IMR-90 (cell line): ENCODE results near the gene UPP2. TPM values are rescaled to one million over a fixed set of nuclear protein-coding genes. Genes with fewer than 3 reads are reported as not detected.

Experiments
- ATAC-seq: fragments of 200-7000 bp; cut with Tn5 transposase; 2 replicates; pipeline ENCODE4 v1.9.1; 2020; ENCODE audit warnings: low read depth, mild to moderate bottlenecking, moderate library complexity
- BruUV-seq: library from RNA; stranded (reverse); fragments of 400-500 nt; replicated peaks from 2 replicates; lab custom pipeline; 2021; lab: Mats Ljungman, UMichigan
- CTCF ChIA-PET: fragments of 300-600 bp; formaldehyde crosslinking; extraction: SDS; loops from one replicate; lab custom pipeline; 2021; ENCODE audit warnings: antibody characterized with exemption; lab: Yijun Ruan, JAX
- POLR2A ChIA-PET: fragments of 300-600 bp; sonication (Branson Sonifier 250); formaldehyde crosslinking; loops from one replicate; lab custom pipeline; 2022; ENCODE audit warnings: antibody characterized with exemption; ENCODE audit not compliant: unreplicated experiment; lab: Charles Lee
- DNase-seq: peaks from one replicate; pipeline ENCODE4 v3.0.0; 2013
- H2AFZ ChIP-seq: replicated peaks from 2 replicates; pipeline ENCODE3; 2013; ENCODE audit warnings: low read length, mild to moderate bottlenecking; ENCODE audit not compliant: poor library complexity
- H2AK5ac ChIP-seq: 2 replicates; pipeline ENCODE4 v1.6.1; 2013; ENCODE audit warnings: low read depth, low read length, inconsistent platforms
- H2AK9ac ChIP-seq: replicated peaks from 2 replicates; pipeline ENCODE3; 2013; ENCODE audit warnings: mild to moderate bottlenecking, low read depth, low read length, moderate library complexity; ENCODE audit not compliant: poor library complexity
- H2BK120ac ChIP-seq: 2 replicates; pipeline ENCODE4 v1.6.1; 2013; ENCODE audit warnings: low read depth, low read length, inconsistent platforms
- H2BK15ac ChIP-seq: 3 replicates; pipeline ENCODE4 v1.6.1; 2013; ENCODE audit warnings: low read depth, low read length, inconsistent platforms
- H2BK20ac ChIP-seq: 2 replicates; pipeline ENCODE4 v1.6.1; 2013; ENCODE audit warnings: low read depth, mild to moderate bottlenecking, inconsistent platforms, low read length, moderate library complexity
- H2BK5ac ChIP-seq: 2 replicates; pipeline ENCODE4 v1.6.1; 2013; ENCODE audit warnings: mild to moderate bottlenecking, low read depth, low read length, inconsistent platforms; ENCODE audit not compliant: poor library complexity, severe bottlenecking
- H3K14ac ChIP-seq: replicated peaks from 2 replicates; pipeline ENCODE4 v1.6.1; 2013; ENCODE audit warnings: low read depth, low read length, inconsistent platforms
- H3K18ac ChIP-seq: 2 replicates; pipeline ENCODE4 v1.6.1; 2013; ENCODE audit warnings: low read depth, low read length, control low read depth
- H3K23ac ChIP-seq: 2 replicates; pipeline ENCODE4 v1.6.1; 2013; ENCODE audit warnings: low read depth, low read length, inconsistent platforms
- H3K27ac ChIP-seq: 2 replicates; pipeline ENCODE4 v1.5.1; 2013; ENCODE audit warnings: mild to moderate bottlenecking, control low read depth, low read length; ENCODE audit not compliant: insufficient read depth
- H3K27me3 ChIP-seq: 2 replicates; pipeline ENCODE4 v1.6.1; 2013; ENCODE audit warnings: low read length; ENCODE audit not compliant: control insufficient read depth, insufficient read depth
- H3K36me3 ChIP-seq: 2 replicates; pipeline ENCODE4 v1.6.1; 2013; ENCODE audit warnings: low read length, mixed read lengths; ENCODE audit not compliant: control insufficient read depth, insufficient read depth
- H3K4ac ChIP-seq: 2 replicates; pipeline ENCODE4 v1.6.1; 2013; ENCODE audit warnings: low read depth, low read length, inconsistent platforms
- H3K4me1 ChIP-seq: 2 replicates; pipeline ENCODE4 v1.6.1; 2013; ENCODE audit warnings: low read length, mixed read lengths; ENCODE audit not compliant: control insufficient read depth, insufficient read depth
- H3K4me2 ChIP-seq: 2 replicates; pipeline ENCODE4 v1.6.1; 2013; ENCODE audit warnings: low read depth, mild to moderate bottlenecking, control low read depth, low read length, moderate library complexity
- H3K4me3 ChIP-seq: 2 replicates; pipeline ENCODE4 v1.5.1; 2013; ENCODE audit warnings: low read depth, mild to moderate bottlenecking, control low read depth, low read length, moderate library complexity; ENCODE audit not compliant: insufficient read depth
- H3K56ac ChIP-seq: 2 replicates; pipeline ENCODE4 v1.6.1; 2013; ENCODE audit warnings: low read length, inconsistent platforms; ENCODE audit not compliant: insufficient read depth; ENCODE audit errors: extremely low read depth
- H3K79me1 ChIP-seq, 2 experiments: 2 replicates each; pipeline ENCODE4 v1.6.1; 2013; ENCODE audit warnings: low read length in 2 of 2, inconsistent platforms in 1 of 2, low read depth in 1 of 2
- H3K9ac ChIP-seq: 2 replicates; pipeline ENCODE4 v1.6.1; 2013; ENCODE audit warnings: low read depth, low read length, control low read depth
- H3K9me1 ChIP-seq: 2 replicates; pipeline ENCODE4 v1.6.1; 2013; ENCODE audit warnings: low read length, inconsistent platforms; ENCODE audit not compliant: insufficient read depth
- H3K9me3 ChIP-seq: 2 replicates; pipeline ENCODE4 v1.6.1; 2013; ENCODE audit warnings: low read length; ENCODE audit not compliant: control insufficient read depth, insufficient read depth
- H4K20me1 ChIP-seq: 2 replicates; pipeline ENCODE4 v1.6.1; 2013; ENCODE audit warnings: low read length, inconsistent platforms; ENCODE audit not compliant: insufficient read depth
- H4K5ac ChIP-seq: 2 replicates; pipeline ENCODE4 v1.6.1; 2013; ENCODE audit warnings: mild to moderate bottlenecking, low read depth, low read length, control low read depth
- H4K8ac ChIP-seq, 2 experiments: 2 replicates each; pipeline ENCODE4 v1.6.1; 2013; ENCODE audit warnings: low read depth in 2 of 2, low read length in 2 of 2, control low read depth in 1 of 2, inconsistent platforms in 1 of 2
- H4K91ac ChIP-seq: 2 replicates; pipeline ENCODE4 v1.6.1; 2013; ENCODE audit warnings: low read depth, low read length, inconsistent platforms; ENCODE audit not compliant: insufficient read depth
- MAFK ChIP-seq: IDR thresholded peaks from 2 replicates; pipeline ENCODE4 v1.6.1; 2012; ENCODE audit warnings: low read depth, low read length, improper control_type of control experiment
- POLR2A ChIP-seq: IDR thresholded peaks from 2 replicates; pipeline ENCODE4 v1.6.1; 2012; ENCODE audit warnings: mild to moderate bottlenecking, low read depth, low read length
- RCOR1 ChIP-seq: IDR thresholded peaks from 2 replicates; pipeline ENCODE4 v1.6.1; 2012; ENCODE audit warnings: mild to moderate bottlenecking, low read length, improper control_type of control experiment; ENCODE audit not compliant: insufficient replicate concordance
- USF2 ChIP-seq: fragments of 150-350 bp; IDR thresholded peaks from 2 replicates; pipeline ENCODE4 v1.6.1; 2017; ENCODE audit warnings: mild to moderate bottlenecking, antibody characterized with exemption, low read length, low read depth
- WGBS, 2 experiments: methylation state at CpG; one replicate each; pipeline versions ENCODE4 v1.1.5 to v1.1.7; 2013; ENCODE audit warnings: missing lambda C conversion rate in 2 of 2; ENCODE audit not compliant: insufficient read length in 1 of 2; ENCODE audit errors: extremely low coverage in 2 of 2; 5-methylcytosine and 5-hydroxymethylcytosine counted together
- dilution Hi-C: fragments of 300-500 bp; cut with HindIII; formaldehyde crosslinking; loops from one replicate; pipeline ENCODE4 v1.14.3; 2018; ENCODE audit warnings: low sequenced_read_pairs; ENCODE audit not compliant: unreplicated experiment
- in situ Hi-C: fragments of 300-500 bp; cut with MboI; formaldehyde crosslinking; loops from 3 replicates; pipeline ENCODE4 v1.14.3; 2019; ENCODE audit warnings: low sequenced_read_pairs, inconsistent platforms, mixed read lengths
- intact Hi-C: fragments of 100-400 bp; cut with micrococcal nuclease; formaldehyde crosslinking; loops from 2 replicates; pipeline ENCODE4 v1.10.0; 2022
- polyA plus RNA-seq, 3 experiments: library from polyadenylated mRNA; depleted of rRNA; stranded (reverse); fragments of >200 nt; gene quantifications; 2 replicates each; pipeline ENCODE4 v1.2.3, GENCODE V29; 2012; ENCODE audit warnings: low replicate concordance in 1 of 3
- total RNA-seq: library from RNA; depleted of rRNA; stranded (reverse); fragments of >200 nt; gene quantifications from 2 replicates; pipeline ENCODE4 v1.2.3, GENCODE V29; 2012

UPP2 gene
- total and polyA plus RNA-seq, 2 of the 4 experiments (the other 2 are of a cell fraction), result not detected

GRCh38 chr2:158114516-158114915 lies 12.8 kb downstream of the UPP2 start:
- Histone ChIP-seq H2AK5ac (no peak overlapping the region), H3K56ac (no peak overlapping the region; the same call in 1 of the 2 replicates), H4K91ac (no peak overlapping the region), H2BK20ac (no peak overlapping the region), H3K9me1 (no peaks in the 10 kb centered on the region), H3K18ac (no peak overlapping the region), H3K23ac (no peak overlapping the region), H3K27me3 (no peaks in the 10 kb centered on the region), H3K27ac (no peak overlapping the region), H4K8ac (no peak overlapping the region), H3K36me3 (no peaks in the 10 kb centered on the region), H2BK120ac (no peak overlapping the region), H2BK15ac (no peak overlapping the region), H4K20me1 (no peaks in the 10 kb centered on the region), H3K9me3 (no peaks in the 10 kb centered on the region), H3K14ac (no peak overlapping the region), H3K4me2 (no peak overlapping the region), H2BK5ac (no peak overlapping the region), H3K4ac (no peak overlapping the region), H2AFZ (no peak overlapping the region), H4K5ac (no peak overlapping the region), H3K4me3 (no peak overlapping the region), H3K79me1 (no peaks in the 10 kb centered on the region), H3K4me1 (no peaks in the 10 kb centered on the region), H2AK9ac (no peak overlapping the region), H3K9ac (no peak overlapping the region)
- ATAC-seq (no peak), DNase-seq (no peak)
- dilution Hi-C loops, result no loop called here
- WGBS, 2 experiments, result no CpG with 5 or more reads among the region's 2 CpGs
- BruUV-seq, result no TSS peak
- ChIA-PET POLR2A (no interaction called here), CTCF (no interaction called here)
- TF ChIP-seq POLR2A, result no peak
- no peak for TF ChIP-seq USF2
- TF ChIP-seq RCOR1, result no peak
- no peak for TF ChIP-seq MAFK
- in situ Hi-C loops, result no loop called here
- intact Hi-C loops, result no loop called here
